ENCODE data around the gene TTC32. TPM values are rescaled to one million over a fixed set of nuclear protein-coding genes. Genes with fewer than 3 reads are reported as not detected.

The TTC32 gene
- total RNA-seq, 1 experiment from 2014 or later = 11.5 TPM

DNA sequence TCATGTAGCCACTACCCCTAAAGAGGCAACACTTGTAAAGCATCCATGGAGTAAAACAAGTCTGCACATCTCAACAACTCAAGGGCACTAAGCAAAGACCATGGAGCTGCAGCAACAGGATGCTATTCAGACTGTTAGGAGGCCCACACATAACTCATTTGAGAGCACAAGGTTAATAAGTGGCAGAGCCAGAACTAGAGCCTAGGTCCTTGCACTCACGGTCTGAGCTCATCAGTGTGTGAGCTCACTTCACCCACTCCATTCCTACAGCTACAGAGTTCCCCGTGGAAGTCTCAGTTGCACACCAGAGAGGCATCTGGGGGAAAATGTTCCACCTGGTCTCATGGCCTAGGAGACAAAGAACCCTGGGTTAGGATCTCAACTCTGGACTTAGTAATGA, 35.0 kb downstream of the TTC32 start:
- no peak for TF ChIP-seq EZH2 (IDR thresholded peaks at IDR 0.05; ENCODE audit: borderline replicate concordance, low read depth, low read length, poor library complexity, severe bottlenecking)
- TF ChIP-seq CTCF (conservative IDR thresholded peaks at IDR 0.05; ENCODE audit: low read depth, low read length) = no peak
- BruUV-seq (replicated peaks) = no TSS peak
- DNase-seq (ENCODE audit: low spot score) = no peak
- Histone ChIP-seq H3K4me3 (ENCODE audit: low read depth, low read length, poor library complexity, severe bottlenecking) (no peak overlapping the region), H3K9me3 (ENCODE audit: low read depth, low read length, poor library complexity, severe bottlenecking) (no peaks in the 10 kb centered on the region), H3K27ac (ENCODE audit: low read depth, low read length, poor library complexity, severe bottlenecking) (no peak overlapping the region), H3K36me3 (ENCODE audit: insufficient read depth, low read length, poor library complexity, severe bottlenecking) (no peaks in the 10 kb centered on the region), H3K4me1 (ENCODE audit: insufficient read depth, low read length, poor library complexity, severe bottlenecking) (no peaks in the 10 kb centered on the region), H3K27me3 (replicated peaks; ENCODE audit: insufficient read depth, low read depth, low read length, poor library complexity) (peaks cover 6% of the 10 kb centered on the region)
- ChIA-PET CTCF (no interaction called here), POLR2A (ENCODE audit: low non-redundant PET) (interaction anchor here (0.8 kb wide), 1 partner anchor 393 kb away, joined by 3 read pairs; no protein-coding TSS in a partner anchor)
- intact Hi-C loops (cut with micrococcal nuclease; ENCODE audit: unreplicated experiment) = loop anchor here (10.0 kb wide), 1 partner anchor 228 kb away; no protein-coding TSS in a partner anchor

GRCh38 chr2:19865151-19865550, 36.6 kb downstream of the TTC32 start:
- H3K27me3 ChIP-seq (replicated peaks; ENCODE audit: insufficient read depth, low read depth, low read length, poor library complexity) = peaks cover 6% of the 10 kb centered on the region
- no peaks in the 10 kb centered on the region for H3K36me3 ChIP-seq (ENCODE audit: insufficient read depth, low read length, poor library complexity, severe bottlenecking)
- no peak for DNase-seq (ENCODE audit: low spot score)
- POLR2A ChIA-PET (ENCODE audit: low non-redundant PET) = no interaction called here
- H3K27ac ChIP-seq (ENCODE audit: low read depth, low read length, poor library complexity, severe bottlenecking) = no peak overlapping the region
- H3K9me3 ChIP-seq (ENCODE audit: low read depth, low read length, poor library complexity, severe bottlenecking) = no peaks in the 10 kb centered on the region
- no TSS peak for BruUV-seq (replicated peaks)
- H3K4me3 ChIP-seq (ENCODE audit: low read depth, low read length, poor library complexity, severe bottlenecking) = no peak overlapping the region
- no peak for TF ChIP-seq EZH2 (IDR thresholded peaks at IDR 0.05; ENCODE audit: borderline replicate concordance, low read depth, low read length, poor library complexity, severe bottlenecking)
- CTCF ChIA-PET = no interaction called here
- intact Hi-C loops (cut with micrococcal nuclease; ENCODE audit: unreplicated experiment) = loop anchor here (10.0 kb wide), 1 partner anchor 230 kb away; no protein-coding TSS in a partner anchor
- no peaks in the 10 kb centered on the region for H3K4me1 ChIP-seq (ENCODE audit: insufficient read depth, low read length, poor library complexity, severe bottlenecking)

GRCh38 chr2:19864381-19864780, 37.4 kb downstream of the TTC32 start:
- no peak for DNase-seq (ENCODE audit: low spot score)
- no peak overlapping the region for H3K27ac ChIP-seq (ENCODE audit: low read depth, low read length, poor library complexity, severe bottlenecking)
- intact Hi-C loops (cut with micrococcal nuclease; ENCODE audit: unreplicated experiment) = loop anchor here (5.0 to 10.0 kb wide), 4 partner anchors 97 to 1112 kb away; no protein-coding TSS in a partner anchor
- H3K27me3 ChIP-seq (replicated peaks; ENCODE audit: insufficient read depth, low read depth, low read length, poor library complexity) = peaks cover 6% of the 10 kb centered on the region
- no peaks in the 10 kb centered on the region for H3K9me3 ChIP-seq (ENCODE audit: low read depth, low read length, poor library complexity, severe bottlenecking)
- no TSS peak for BruUV-seq (replicated peaks)
- ChIA-PET POLR2A (ENCODE audit: low non-redundant PET) (no interaction called here), CTCF (no interaction called here)
- H3K36me3 ChIP-seq (ENCODE audit: insufficient read depth, low read length, poor library complexity, severe bottlenecking) = no peaks in the 10 kb centered on the region
- H3K4me1 ChIP-seq (ENCODE audit: insufficient read depth, low read length, poor library complexity, severe bottlenecking) = no peaks in the 10 kb centered on the region
- TF ChIP-seq CTCF (conservative IDR thresholded peaks at IDR 0.05; ENCODE audit: low read depth, low read length) (no peak), EZH2 (IDR thresholded peaks at IDR 0.05; ENCODE audit: borderline replicate concordance, low read depth, low read length, poor library complexity, severe bottlenecking) (no peak)
- H3K4me3 ChIP-seq (ENCODE audit: low read depth, low read length, poor library complexity, severe bottlenecking) = no peak overlapping the region
